ENCODE measurements around the gene TFR2.

DNA sequence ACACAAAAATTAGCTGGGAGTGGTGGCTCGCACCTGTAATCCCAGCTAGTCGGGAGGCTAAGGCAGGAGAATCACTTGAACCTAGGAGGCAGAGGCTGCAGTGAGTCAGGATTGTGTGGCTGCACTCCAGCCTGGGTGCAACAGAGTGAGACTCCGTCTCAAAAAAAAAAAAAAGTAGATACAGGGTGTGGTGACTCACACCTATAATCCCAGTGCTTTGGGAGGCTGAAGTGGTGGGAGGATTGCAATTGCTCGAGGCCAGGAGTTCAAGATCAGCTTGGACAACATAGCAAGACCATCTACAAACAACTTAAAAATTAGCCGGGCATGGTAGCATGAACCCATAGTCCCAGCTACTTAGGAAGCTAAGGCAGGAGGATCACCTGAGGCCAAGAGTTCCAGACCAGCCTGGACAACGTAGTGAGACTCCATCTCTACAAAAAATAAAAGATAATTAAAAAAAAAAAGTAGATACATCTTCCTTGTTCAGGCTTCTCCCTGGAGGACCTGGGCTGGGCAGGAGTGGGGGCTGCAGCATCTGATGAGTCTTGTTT, 27.0 kb downstream of the TFR2 start:
- TF ChIP-seq, protein P1, sequence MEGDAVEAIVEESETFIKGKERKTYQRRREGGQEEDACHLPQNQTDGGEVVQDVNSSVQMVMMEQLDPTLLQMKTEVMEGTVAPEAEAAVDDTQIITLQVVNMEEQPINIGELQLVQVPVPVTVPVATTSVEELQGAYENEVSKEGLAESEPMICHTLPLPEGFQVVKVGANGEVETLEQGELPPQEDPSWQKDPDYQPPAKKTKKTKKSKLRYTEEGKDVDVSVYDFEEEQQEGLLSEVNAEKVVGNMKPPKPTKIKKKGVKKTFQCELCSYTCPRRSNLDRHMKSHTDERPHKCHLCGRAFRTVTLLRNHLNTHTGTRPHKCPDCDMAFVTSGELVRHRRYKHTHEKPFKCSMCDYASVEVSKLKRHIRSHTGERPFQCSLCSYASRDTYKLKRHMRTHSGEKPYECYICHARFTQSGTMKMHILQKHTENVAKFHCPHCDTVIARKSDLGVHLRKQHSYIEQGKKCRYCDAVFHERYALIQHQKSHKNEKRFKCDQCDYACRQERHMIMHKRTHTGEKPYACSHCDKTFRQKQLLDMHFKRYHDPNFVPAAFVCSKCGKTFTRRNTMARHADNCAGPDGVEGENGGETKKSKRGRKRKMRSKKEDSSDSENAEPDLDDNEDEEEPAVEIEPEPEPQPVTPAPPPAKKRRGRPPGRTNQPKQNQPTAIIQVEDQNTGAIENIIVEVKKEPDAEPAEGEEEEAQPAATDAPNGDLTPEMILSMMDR (conservative IDR thresholded peaks at IDR 0.05; ENCODE audit: low read length) = no peak
- no peak for TF ChIP-seq EZH2phosphoT487 (IDR thresholded peaks at IDR 0.05; ENCODE audit: borderline replicate concordance)
